HG03097 (cell line): ENCODE measurements around the gene TFEB.

Experiments
- ATAC-seq: cut with Tn5 transposase; IDR thresholded peaks from one replicate; pipeline ENCODE4 v1.9.1; 2021; ENCODE audit not compliant: unreplicated experiment, low FRiP score

TFEB gene

DNA sequence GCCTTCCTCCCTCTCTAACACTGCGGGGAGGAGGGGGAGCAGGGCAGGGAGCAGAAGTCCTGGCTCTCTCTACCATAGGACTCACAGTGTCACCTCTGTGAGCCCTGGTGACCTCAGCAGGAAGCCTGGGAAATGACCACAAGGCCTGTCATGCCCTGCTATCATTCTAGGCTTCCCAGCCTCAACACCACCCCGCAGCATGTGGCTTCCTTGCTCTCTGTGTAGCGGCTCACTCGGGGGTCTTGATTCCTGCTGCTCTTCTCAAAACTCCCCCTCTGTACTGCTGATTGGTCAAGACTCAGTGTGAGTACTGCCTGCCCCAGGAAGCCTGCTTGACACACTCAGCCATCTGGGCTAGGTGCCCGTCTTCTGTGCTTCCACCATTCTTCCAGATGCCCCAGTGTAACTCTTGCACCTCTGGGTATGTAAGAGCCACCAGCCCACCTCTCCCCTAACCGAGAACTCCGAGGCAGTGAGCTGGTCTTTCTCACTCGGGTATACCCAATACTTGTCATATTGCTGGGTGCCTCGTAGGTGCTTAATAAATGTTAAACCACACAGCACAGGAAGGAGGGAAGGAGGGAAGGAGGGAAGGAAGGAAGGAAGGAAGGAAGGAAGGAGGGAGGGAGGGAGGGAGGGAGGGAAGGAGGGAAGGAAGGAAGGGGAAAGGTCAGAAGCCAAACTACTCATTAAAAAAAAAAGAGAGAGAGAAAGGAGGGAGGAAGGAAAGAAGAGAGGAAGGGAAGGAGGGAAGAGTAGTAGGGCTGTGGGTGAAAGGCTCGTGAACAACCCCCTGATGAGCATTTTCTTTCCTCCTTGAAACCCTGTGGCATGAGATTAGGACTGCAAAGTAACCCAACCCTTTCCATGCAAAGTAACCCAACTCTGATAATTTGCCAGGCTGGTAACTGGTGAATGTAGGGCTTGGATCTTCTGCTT, 92.2 kb downstream of the TFEB start:
- ATAC-seq = no peak

DNA sequence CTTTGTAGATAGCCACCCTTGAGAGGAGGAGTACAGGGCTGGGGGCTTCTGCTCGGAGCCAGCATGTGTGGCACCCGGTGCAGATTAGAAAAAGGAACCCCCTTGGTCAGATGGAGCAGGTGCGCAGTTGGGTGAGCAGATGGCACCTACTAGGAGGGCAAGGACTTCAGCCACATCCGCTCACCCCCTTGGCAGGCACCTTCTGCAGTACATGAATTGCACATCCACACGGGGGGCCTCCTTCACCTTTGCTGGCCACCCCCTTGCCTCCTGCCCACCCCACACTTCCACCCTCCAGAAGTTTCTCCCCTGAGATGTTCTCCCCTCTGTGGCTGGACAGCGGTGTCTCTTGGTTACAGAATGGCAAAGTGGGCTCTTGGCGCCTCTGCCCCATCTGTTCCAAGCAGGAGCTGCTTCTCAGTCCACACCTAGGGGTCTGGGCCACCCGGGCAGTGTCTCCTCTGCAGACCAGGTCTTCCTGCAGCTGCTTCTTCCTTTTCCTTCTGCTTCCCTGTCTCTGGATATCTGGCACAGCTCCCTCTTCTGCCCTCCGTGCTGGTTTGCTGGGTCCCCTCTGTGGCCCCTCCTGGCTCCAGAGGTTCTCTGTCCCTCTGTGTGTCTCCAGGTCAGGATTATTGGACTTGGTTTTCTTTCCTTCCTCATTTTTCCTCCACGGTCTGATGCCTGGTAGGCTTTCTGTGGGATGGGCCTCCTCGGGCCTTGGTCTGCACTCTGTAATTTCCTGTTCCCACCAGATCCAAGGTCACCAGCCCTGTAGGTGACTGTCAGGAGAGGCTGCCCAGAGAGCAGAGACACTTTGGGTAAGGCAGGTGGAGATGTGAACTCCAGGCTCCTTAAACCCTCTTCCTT, 93.1 kb downstream of the TFEB start:
- ATAC-seq = no peak

GRCh38 chr6:41641352-41641925, 94.0 kb downstream of the TFEB start:
- no peak for ATAC-seq

DNA sequence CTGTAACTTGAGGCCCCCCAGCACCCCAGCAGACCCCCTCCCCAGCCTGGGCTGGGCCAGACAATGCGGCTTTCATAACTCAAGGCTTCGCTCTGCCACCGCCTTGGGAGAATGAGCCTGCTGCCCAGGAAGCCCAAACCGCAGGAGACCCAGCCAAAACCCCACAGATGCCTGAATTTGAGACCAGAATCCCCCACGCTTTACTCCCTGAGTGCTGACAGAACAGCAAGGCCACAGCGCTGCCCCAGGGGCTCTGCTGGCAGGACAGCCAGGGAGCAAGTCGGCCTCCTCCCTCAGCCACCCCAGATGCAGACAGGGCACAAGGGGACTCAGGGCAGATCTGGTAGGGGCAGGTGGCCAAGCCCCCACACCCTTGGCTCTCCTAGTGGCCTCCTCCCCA, 95.0 kb downstream of the TFEB start:
- no peak for ATAC-seq

GRCh38 chr6:41639809-41640371, 95.5 kb downstream of the TFEB start:
- no peak for ATAC-seq

DNA sequence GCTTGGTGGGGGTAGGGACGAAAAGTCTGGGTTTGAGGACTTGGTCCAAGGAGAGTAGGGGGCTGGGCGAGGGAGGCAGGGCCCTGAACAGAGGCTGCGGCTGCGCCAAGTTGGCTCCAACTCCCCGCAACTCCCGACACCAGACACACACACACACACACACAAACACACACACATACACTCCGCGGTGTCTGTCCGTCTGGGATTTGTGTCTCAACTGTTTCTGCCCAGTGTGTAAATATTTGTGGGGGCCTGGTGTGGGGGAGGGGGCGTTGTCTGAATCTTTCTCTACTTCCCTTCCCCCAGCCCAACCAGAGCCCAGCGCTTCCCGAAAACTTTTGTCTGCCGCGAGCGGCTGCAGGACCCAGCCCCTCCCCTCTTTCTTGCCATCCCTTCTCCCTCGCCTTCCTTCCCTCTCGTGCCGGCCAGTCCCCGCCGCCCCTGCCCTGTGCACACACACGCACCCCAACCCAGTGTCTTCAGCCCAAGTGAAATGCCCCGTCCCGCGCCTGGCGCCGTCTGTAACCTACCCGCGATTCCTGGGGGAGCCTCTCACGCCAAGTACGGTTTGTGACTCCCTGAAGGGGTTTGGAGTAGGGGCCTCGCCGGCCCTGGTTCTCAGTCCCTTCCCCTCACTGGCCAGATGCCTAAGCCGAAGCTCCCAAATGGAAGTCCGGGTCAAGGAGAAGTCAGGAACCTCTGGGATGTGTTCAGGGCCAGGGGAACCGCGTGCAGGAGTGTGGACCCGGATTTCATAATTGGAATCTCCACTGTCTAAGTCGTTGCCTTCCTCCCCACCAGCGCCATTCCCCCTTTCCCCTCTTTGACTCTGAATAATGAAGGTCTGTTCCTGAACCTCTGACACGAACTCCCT, 96.2 kb downstream of the TFEB start:
- no peak for ATAC-seq

GRCh38 chr6:41638002-41638934, 97.1 kb downstream of the TFEB start, which contains the start of gene MDFI:
Gene MDFI, plus strand, starts transcription at chr6:41638468. Its CDS starts 282 bp downstream, at chr6:41638750.
- no peak for ATAC-seq

DNA sequence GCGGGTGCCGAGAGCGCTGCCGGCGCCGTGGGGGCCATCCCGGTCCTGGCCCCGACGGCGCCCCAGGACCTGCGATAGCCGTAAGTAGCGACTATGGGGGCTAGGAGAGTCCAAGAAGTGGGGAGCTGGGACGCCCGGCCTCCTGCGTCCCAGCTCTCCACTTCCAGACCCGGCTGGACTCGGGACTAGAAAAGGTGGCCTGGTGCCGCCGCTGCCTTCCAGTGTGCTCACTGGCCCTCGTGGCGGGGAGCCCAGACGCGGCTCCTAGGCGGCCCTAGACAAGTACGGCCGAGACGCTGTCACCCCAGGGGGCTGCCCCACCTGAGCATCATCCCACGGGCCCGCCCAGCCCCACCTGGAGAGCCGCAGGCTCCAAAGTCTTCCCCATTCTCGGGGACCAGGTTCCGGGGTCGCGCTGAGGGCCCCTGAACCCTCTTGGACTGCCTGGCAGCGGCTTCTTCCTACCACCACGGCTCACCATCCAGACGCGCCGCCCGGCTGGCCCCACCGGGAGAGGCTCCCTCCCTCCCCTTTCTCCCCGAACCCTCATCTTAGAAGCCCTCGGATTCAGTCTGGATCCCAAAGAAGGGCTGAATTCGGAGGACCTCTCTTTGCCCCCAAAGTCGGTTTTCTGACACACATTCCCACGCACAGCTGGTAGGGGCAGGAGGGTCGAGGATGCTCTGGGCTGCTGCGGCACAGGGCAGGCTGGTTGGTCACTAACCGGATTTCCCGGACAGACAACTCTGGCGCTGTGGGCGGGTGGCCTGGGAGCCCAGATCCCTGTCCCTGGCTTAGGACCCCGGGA, 98.0 kb downstream of the TFEB start:
- ATAC-seq = no peak

DNA sequence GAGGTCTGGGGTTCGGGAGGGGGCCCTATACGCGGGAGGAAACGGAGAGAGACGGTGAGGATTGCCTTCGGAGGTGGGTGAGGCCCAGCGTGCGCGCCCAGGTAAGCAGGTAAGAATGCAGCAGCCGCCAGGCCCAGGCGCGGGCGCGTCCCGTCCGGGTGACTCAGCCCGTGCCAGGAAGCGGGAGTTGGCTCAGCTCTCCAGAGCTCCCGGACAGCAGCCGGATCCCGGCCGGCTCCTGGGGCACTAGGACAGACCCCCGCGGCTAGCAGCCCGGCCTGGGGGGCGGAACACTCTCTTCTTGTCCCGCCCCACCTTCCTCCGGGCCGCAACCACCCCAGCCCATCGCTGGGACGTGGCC, 98.6 kb downstream of the TFEB start:
- no peak for ATAC-seq

- no peak for ATAC-seq
Observed at GRCh38 chr6:41635365-41635764, 100.0 kb downstream of the TFEB start.

- ATAC-seq = no peak
Observed at GRCh38 chr6:41634657-41635056, 100.8 kb downstream of the TFEB start.
